ENCODE measurements around the gene PEF1. TPM values are rescaled to one million over a fixed set of nuclear protein-coding genes. Genes with fewer than 3 reads are reported as not detected.

The PEF1 gene
- total RNA-seq, 5 donors from 2014 or later (not counting 1 experiment from before 2014, with no cell fraction given), result 38.7 to 49.8 (median 42.4) TPM

DNA sequence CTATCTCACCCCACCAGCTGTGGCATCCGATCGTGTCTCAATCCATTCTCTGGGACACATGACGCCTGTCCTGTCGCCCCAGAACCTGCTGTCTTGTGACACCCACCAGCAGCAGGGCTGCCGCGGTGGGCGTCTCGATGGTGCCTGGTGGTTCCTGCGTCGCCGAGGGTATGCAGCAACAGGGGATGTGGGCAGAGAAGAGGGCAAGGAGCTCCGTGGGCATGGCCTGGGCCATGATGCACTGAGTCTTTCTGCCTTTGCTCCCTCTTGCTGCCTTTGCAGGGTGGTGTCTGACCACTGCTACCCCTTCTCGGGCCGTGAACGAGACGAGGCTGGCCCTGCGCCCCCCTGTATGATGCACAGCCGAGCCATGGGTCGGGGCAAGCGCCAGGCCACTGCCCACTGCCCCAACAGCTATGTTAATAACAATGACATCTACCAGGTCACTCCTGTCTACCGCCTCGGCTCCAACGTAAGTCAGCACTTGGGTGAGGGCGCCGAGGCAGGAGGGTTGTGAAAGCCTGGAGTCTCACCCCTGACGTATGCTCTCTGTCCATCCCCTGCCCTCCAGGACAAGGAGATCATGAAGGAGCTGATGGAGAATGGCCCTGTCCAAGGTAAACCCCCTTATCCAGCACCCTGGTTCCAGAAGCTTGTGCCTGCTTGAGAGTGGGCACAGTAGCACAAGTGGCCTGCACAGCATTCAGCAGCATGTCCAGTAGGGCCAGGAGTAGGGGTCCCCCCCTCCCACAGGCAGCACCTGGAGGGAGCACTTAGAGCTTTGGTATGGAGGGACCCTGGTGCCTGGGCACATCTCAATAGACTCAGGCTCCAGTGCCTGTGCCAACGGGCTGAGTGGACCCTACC lies 59.6 kb downstream of the PEF1 start:
- WGBS (ENCODE audit: insufficient coverage), result 88% methylated on average over 27 of the region's 27 CpGs
- Mint-ChIP-seq H3K27me3 (peaks cover 10 to 22% of the 10 kb centered on the region in 2 donors), H3K36me3 (no peaks in the 10 kb centered on the region), H3K4me3 (no peak overlapping the region), H3K27ac (no peak overlapping the region), H3K9me3 (no peaks in the 10 kb centered on the region), H3K4me1 (peaks cover 0 to 3% (median 3%) of the 10 kb centered on the region in 3 donors)
- H3K9me3 ChIP-seq, result no peaks in the 10 kb centered on the region
- DNase-seq (no peak), ATAC-seq (replicated peaks in 1 of 4) (no peak)
- CTCF ChIA-PET, result no interaction called here
- POLR2A ChIA-PET, result no interaction called here
- no peak overlapping the region for H3K27ac ChIP-seq (ENCODE audit: low read length)
- H3K36me3 ChIP-seq (ENCODE audit: control insufficient read depth in 2 of 2, extremely low read depth in 1 of 2, insufficient read depth in 1 of 2, low read length in 1 of 2), result no peaks in the 10 kb centered on the region
- peaks cover 0 to 28% of the 10 kb centered on the region in 2 experiments for H3K27me3 ChIP-seq (replicated peaks in 1 of 2; ENCODE audit: control insufficient read depth in 2 of 2, extremely low read depth in 1 of 2, insufficient read depth in 2 of 2, low read length in 1 of 2)
- H3K4me3 ChIP-seq (ENCODE audit: control insufficient read depth in 1 of 2, extremely low read depth in 1 of 2, low read length in 1 of 2), result no peak overlapping the region
- H3K4me1 ChIP-seq (ENCODE audit: control insufficient read depth in 1 of 2, extremely low read depth in 1 of 2, insufficient read depth in 2 of 2, low read length in 2 of 2), result no peaks in the 10 kb centered on the region

DNA sequence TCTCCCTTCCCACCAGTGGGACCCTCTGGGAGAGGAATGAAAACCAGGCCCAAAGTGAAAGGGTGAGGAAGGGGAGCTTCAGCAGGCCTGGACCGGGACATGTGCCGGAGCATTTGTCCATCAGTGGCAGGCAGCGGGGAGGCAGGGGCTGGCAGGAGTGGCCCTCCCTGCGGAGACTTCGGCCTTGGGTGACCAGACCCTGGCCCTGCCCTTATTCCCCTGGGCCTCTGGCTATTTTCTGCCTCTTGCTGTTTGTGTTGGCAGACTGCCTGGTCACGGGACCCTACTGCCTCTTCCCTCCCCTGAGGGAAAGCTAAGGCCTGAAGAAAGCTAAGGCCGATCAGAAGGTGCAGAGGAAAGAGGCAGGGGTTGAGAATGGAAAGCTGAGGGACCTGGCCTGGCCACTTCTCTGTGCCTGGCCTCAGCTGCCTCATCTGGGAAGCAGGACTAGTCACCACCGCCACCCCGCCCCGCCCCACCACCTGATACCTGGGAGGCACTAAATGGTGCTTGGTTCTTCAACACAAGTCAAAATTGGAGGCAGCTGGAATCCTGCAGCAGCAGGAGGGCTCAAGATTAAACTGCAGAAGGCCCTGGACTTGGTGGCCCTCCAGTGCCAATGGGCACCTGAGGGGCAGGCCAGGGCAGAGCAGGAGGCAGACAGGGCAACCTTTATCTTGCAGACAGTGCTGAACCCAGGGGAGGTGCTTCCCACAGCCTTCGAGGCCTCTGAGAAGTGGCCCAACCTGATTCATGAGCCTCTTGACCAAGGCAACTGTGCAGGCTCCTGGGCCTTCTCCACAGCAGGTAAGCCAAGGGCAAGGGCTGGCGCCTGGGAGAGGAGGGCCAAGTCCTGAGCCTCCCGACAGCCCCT lies 60.4 kb downstream of the PEF1 start:
- H3K36me3 ChIP-seq (ENCODE audit: control insufficient read depth in 2 of 2, extremely low read depth in 1 of 2, insufficient read depth in 1 of 2, low read length in 1 of 2), result no peaks in the 10 kb centered on the region
- WGBS (ENCODE audit: insufficient coverage), result 91% methylated on average over 7 of the region's 13 CpGs
- ChIA-PET CTCF (no interaction called here), POLR2A (no interaction called here)
- no peak overlapping the region for H3K4me3 ChIP-seq (ENCODE audit: control insufficient read depth in 1 of 2, extremely low read depth in 1 of 2, low read length in 1 of 2)
- no peak overlapping the region for H3K4me3 Mint-ChIP-seq
- H3K27me3 ChIP-seq (replicated peaks in 1 of 2; ENCODE audit: control insufficient read depth in 2 of 2, extremely low read depth in 1 of 2, insufficient read depth in 2 of 2, low read length in 1 of 2), result peaks cover 0 to 34% of the 10 kb centered on the region in 2 experiments
- no peak for ATAC-seq (replicated peaks in 1 of 4)
- no peak overlapping the region for H3K27ac Mint-ChIP-seq
- H3K27me3 Mint-ChIP-seq, result peaks cover 8 to 20% of the 10 kb centered on the region in 2 donors
- H3K9me3 Mint-ChIP-seq, result no peaks in the 10 kb centered on the region
- H3K36me3 Mint-ChIP-seq, result no peaks in the 10 kb centered on the region
- H3K4me1 Mint-ChIP-seq, result peaks cover 0 to 3% (median 1%) of the 10 kb centered on the region in 3 donors
- H3K4me1 ChIP-seq (ENCODE audit: control insufficient read depth in 1 of 2, extremely low read depth in 1 of 2, insufficient read depth in 2 of 2, low read length in 2 of 2), result no peaks in the 10 kb centered on the region
- no peaks in the 10 kb centered on the region for H3K9me3 ChIP-seq
- H3K27ac ChIP-seq (ENCODE audit: low read length), result no peak overlapping the region
- DNase-seq, result no peak

DNA sequence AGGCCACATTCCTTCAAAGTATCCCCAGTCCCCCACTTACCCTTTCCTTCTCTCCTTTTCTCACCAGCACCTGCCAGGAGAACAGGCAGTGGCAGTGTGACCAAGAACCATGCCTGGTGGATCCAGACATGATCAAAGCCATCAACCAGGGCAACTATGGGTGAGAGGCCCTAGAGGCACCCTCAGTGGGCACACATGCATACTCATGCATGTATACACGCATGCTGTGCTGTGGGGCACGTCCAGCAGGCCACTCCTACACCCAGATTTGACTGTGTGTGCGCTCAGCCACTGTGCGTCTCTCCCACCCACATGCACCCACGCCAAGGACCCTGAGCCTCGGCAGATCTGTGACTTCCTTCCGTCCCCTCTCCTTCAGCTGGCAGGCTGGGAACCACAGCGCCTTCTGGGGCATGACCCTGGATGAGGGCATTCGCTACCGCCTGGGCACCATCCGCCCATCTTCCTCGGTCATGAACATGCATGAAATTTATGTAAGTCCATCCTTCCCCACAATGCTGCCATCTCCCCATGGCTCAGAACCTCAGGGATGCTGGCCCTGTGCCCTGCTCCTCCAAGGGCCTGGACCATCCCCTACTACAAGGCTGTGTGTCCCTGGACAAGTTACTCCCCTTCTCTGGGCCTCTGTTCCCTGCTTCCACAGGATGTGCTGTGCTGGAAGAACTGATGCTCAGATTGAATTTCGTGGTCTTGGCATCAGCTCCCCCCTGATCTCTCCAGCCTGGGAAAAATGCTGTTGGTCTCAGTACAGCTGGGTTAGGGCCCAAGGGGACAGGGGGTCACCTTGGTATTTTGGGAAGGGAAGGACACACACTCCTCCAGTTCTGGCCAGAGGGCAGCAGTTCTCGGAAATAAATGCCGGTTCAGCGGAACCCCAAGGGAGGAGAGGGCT lies 61.3 kb downstream of the PEF1 start:
- POLR2A ChIA-PET, result no interaction called here
- no peaks in the 10 kb centered on the region for H3K9me3 ChIP-seq
- H3K36me3 ChIP-seq (ENCODE audit: control insufficient read depth in 2 of 2, extremely low read depth in 1 of 2, insufficient read depth in 1 of 2, low read length in 1 of 2), result no peaks in the 10 kb centered on the region
- 72% methylated on average over 13 of the region's 16 CpGs for WGBS (ENCODE audit: insufficient coverage)
- no peaks in the 10 kb centered on the region for H3K36me3 Mint-ChIP-seq
- DNase-seq (no peak), ATAC-seq (replicated peaks in 1 of 4) (no peak)
- no peak overlapping the region for H3K27ac ChIP-seq (ENCODE audit: low read length)
- H3K4me1 Mint-ChIP-seq, result peaks cover 0 to 3% (median 0%) of the 10 kb centered on the region in 3 donors
- no peak overlapping the region for H3K27ac Mint-ChIP-seq
- no peaks in the 10 kb centered on the region for H3K9me3 Mint-ChIP-seq
- CTCF ChIA-PET, result no interaction called here
- no peaks in the 10 kb centered on the region for H3K4me1 ChIP-seq (ENCODE audit: control insufficient read depth in 1 of 2, extremely low read depth in 1 of 2, insufficient read depth in 2 of 2, low read length in 2 of 2)
- H3K4me3 Mint-ChIP-seq, result no peak overlapping the region
- H3K27me3 Mint-ChIP-seq, result peaks cover 6 to 17% of the 10 kb centered on the region in 2 donors
- H3K27me3 ChIP-seq (replicated peaks in 1 of 2; ENCODE audit: control insufficient read depth in 2 of 2, extremely low read depth in 1 of 2, insufficient read depth in 2 of 2, low read length in 1 of 2), result peaks cover 0 to 30% of the 10 kb centered on the region in 2 experiments
- H3K4me3 ChIP-seq (ENCODE audit: control insufficient read depth in 1 of 2, extremely low read depth in 1 of 2, low read length in 1 of 2), result no peak overlapping the region

DNA sequence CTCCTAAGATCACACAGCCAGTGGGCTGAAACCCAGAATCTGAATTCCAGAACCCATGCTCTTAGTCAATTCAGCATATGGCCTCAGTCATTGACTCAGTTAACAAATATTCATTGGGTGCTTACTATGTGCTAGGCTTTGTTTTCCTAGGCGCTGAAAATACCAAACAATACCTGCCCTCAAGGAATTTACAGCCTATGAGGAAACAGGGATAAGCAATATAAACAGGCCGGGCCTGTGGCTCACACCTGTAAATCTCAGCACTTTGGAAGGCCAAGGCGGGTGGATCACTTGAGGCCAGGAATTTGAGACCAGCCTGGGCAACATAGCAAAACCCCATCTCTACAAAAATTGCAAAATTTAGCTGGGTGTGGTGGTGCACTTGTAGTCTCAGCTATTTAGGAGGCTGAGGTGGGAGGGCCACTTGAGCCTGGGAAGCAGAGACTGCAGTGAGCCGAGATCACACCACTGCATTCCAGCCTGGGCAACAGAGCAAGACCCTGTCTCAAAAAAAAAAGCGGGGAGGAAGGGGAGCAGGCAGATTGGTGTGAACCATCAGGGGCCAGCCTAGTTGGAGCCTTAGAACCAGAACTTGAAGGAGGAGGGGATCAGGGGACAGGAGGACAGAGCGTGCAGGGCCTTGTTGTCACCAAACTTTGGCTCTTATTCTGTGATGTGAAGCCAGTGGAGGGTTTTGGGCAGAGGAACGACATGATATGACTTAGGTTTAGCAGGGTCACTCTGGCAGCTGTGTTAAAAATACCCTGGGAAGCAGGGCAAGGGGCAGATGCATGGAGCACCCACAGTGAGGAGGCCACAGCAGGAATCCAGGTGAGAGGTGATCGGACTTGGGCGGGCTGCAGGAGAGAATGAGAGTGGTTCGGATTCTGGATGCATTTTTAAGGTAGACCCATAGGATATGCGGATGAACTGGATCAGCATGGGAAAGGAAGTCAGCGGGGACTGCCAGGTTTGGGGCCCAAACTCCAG lies 62.6 kb downstream of the PEF1 start:
- Mint-ChIP-seq H3K4me3 (no peak overlapping the region), H3K27ac (no peak overlapping the region), H3K9me3 (no peaks in the 10 kb centered on the region), H3K36me3 (no peaks in the 10 kb centered on the region), H3K27me3 (peaks cover 0 to 8% of the 10 kb centered on the region in 2 donors), H3K4me1 (peaks cover 0 to 5% (median 3%) of the 10 kb centered on the region in 3 donors)
- no peak for DNase-seq
- ATAC-seq (replicated peaks in 1 of 4), result no peak
- H3K27me3 ChIP-seq (replicated peaks in 1 of 2; ENCODE audit: control insufficient read depth in 2 of 2, extremely low read depth in 1 of 2, insufficient read depth in 2 of 2, low read length in 1 of 2), result peaks cover 0 to 26% of the 10 kb centered on the region in 2 experiments
- H3K27ac ChIP-seq (ENCODE audit: low read length), result no peak overlapping the region
- POLR2A ChIA-PET, result no interaction called here
- H3K4me3 ChIP-seq (ENCODE audit: control insufficient read depth in 1 of 2, extremely low read depth in 1 of 2, low read length in 1 of 2), result no peak overlapping the region
- WGBS (ENCODE audit: insufficient coverage), result 75% methylated on average over 10 of the region's 12 CpGs
- no peaks in the 10 kb centered on the region for H3K36me3 ChIP-seq (ENCODE audit: control insufficient read depth in 2 of 2, extremely low read depth in 1 of 2, insufficient read depth in 1 of 2, low read length in 1 of 2)
- no peaks in the 10 kb centered on the region for H3K9me3 ChIP-seq
- H3K4me1 ChIP-seq (ENCODE audit: control insufficient read depth in 1 of 2, extremely low read depth in 1 of 2, insufficient read depth in 2 of 2, low read length in 2 of 2), result no peaks in the 10 kb centered on the region
- CTCF ChIA-PET, result no interaction called here

DNA sequence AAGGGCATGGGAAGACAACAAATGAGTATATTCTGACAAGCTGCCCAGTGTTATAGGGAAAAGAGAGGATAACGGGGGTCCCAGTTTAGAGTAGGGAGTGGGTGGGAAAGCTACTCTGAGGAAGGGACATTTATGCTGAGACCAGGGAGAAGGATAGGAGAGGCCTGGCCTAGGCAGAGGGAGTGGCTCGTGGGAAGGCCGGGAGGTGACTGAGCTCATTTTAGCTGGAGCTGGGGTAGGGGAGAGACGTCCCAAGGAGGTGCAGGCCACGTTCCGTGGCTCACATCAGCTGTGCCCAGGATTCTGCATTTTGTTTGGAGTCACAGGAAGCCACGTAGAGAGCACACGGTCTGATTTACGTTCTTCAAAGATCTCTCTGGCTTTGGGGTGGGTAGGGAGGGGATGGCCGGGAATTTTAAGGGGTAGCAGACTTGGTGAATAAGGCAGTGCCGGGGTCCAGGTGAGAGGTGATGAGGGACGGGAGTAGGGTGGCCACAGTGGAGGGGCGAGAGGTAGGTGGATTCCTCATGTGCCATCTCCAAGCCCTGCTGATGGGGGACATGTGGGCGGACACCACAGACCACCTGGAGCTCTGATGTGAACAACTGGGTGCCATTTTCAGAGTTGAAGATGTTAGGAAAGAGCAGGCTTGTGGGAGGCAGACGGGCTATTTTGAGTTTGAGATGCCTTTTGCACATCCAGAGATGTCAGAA lies 63.6 kb downstream of the PEF1 start:
- H3K4me1 Mint-ChIP-seq, result peaks cover 0 to 12% (median 5%) of the 10 kb centered on the region in 3 donors
- no peak overlapping the region for H3K27ac Mint-ChIP-seq
- CTCF ChIA-PET, result interaction anchor here in 1 of 2 donors (0.6 kb wide), 1 partner anchor 1771 kb away, joined by 6 read pairs; no protein-coding TSS in a partner anchor
- no peak overlapping the region for H3K27ac ChIP-seq (ENCODE audit: low read length)
- no peaks in the 10 kb centered on the region for H3K36me3 Mint-ChIP-seq
- DNase-seq, result no peak
- no peak overlapping the region for H3K4me3 ChIP-seq (ENCODE audit: control insufficient read depth in 1 of 2, extremely low read depth in 1 of 2, low read length in 1 of 2)
- peaks cover 0 to 32% of the 10 kb centered on the region in 2 experiments for H3K27me3 ChIP-seq (replicated peaks in 1 of 2; ENCODE audit: control insufficient read depth in 2 of 2, extremely low read depth in 1 of 2, insufficient read depth in 2 of 2, low read length in 1 of 2)
- WGBS (ENCODE audit: insufficient coverage), result 73% methylated on average over 15 of the region's 15 CpGs
- H3K9me3 ChIP-seq, result no peaks in the 10 kb centered on the region
- ATAC-seq (replicated peaks in 1 of 4), result no peak
- H3K36me3 ChIP-seq (ENCODE audit: control insufficient read depth in 2 of 2, extremely low read depth in 1 of 2, insufficient read depth in 1 of 2, low read length in 1 of 2), result no peaks in the 10 kb centered on the region
- peaks cover 0 to 10% of the 10 kb centered on the region in 2 donors for H3K27me3 Mint-ChIP-seq
- no peaks in the 10 kb centered on the region for H3K9me3 Mint-ChIP-seq
- H3K4me1 ChIP-seq (ENCODE audit: control insufficient read depth in 1 of 2, extremely low read depth in 1 of 2, insufficient read depth in 2 of 2, low read length in 2 of 2), result peaks cover 0 to 5% of the 10 kb centered on the region in 2 experiments
- H3K4me3 Mint-ChIP-seq, result no peak overlapping the region
- POLR2A ChIA-PET, result interaction anchor here in 1 of 2 donors (0.6 kb wide), 1 partner anchor 1143 kb away, joined by 3 read pairs; no protein-coding TSS in a partner anchor

Measured in T-cell (primary cell).